Activated CD4-positive, alpha-beta T cell treated with anti-CD3 and anti-CD28 coated beads, Interleukin-2, amount 10 ng/mL, durations not matched to agents 7 days and 5 days (primary cell): ENCODE measurements around the gene STIP1. TPM values are rescaled to one million over a fixed set of nuclear protein-coding genes. Genes with fewer than 3 reads are reported as not detected.

Source experiments
- CTCF ChIA-PET: fragments of 350-600 bp; sonication (Branson Sonifier 250); formaldehyde crosslinking; loops from one replicate; lab custom pipeline; 2021; ENCODE audit warnings: antibody characterized with exemption; lab: Charles Lee
- POLR2A ChIA-PET: fragments of 350-600 bp; sonication (Branson Sonifier 250); formaldehyde crosslinking; loops from one replicate; lab custom pipeline; 2021; ENCODE audit warnings: antibody characterized with exemption; lab: Charles Lee
- DNase-seq: peaks from one replicate; pipeline ENCODE4 v3.0.0-alpha.2; 2020
- H3K27ac Mint-ChIP-seq: one replicate; pipeline ENCODE4 v1.8.0; 2021; ENCODE audit warnings: mild to moderate bottlenecking, moderate library complexity, mixed read lengths
- H3K27me3 Mint-ChIP-seq: one replicate; pipeline ENCODE4 v1.8.0; 2021; ENCODE audit warnings: mixed read lengths
- H3K36me3 Mint-ChIP-seq: one replicate; pipeline ENCODE4 v1.8.0; 2021; ENCODE audit warnings: low read depth, mixed read lengths
- H3K4me1 Mint-ChIP-seq: one replicate; pipeline ENCODE4 v1.8.0; 2021; ENCODE audit warnings: mixed read lengths
- H3K4me3 Mint-ChIP-seq: one replicate; pipeline ENCODE4 v1.8.0; 2021; ENCODE audit warnings: mild to moderate bottlenecking, moderate library complexity, mixed read lengths
- H3K9me3 Mint-ChIP-seq: one replicate; pipeline ENCODE4 v1.8.0; 2021; ENCODE audit warnings: mixed read lengths
- total RNA-seq, 2 experiments: library from RNA; stranded (reverse); gene quantifications; one replicate each; pipeline ENCODE4 v1.2.3, GENCODE V29; 2021

Gene STIP1
- total RNA-seq, 2 experiments from 2014 or later, result 211 to 213 TPM

GRCh38 chr11:64165481-64165841, 20.5 kb upstream of the STIP1 start:
- H3K27ac Mint-ChIP-seq, result no peak overlapping the region
- no peaks in the 10 kb centered on the region for H3K27me3 Mint-ChIP-seq
- CTCF ChIA-PET, result interaction anchor here (0.9 to 1.1 kb wide), 2 partner anchors 16 to 42 kb away, joined by 3 read pairs; no protein-coding TSS in a partner anchor
- H3K36me3 Mint-ChIP-seq, result no peaks in the 10 kb centered on the region
- no peak for DNase-seq
- no peaks in the 10 kb centered on the region for H3K9me3 Mint-ChIP-seq
- peak overlapping the region; percentile 90 for H3K4me3 Mint-ChIP-seq
- peaks cover 16% of the 10 kb centered on the region for H3K4me1 Mint-ChIP-seq
- POLR2A ChIA-PET, result no interaction called here

- CTCF ChIA-PET, result interaction anchor here (0.5 to 1.2 kb wide), 4 partner anchors 16 to 198 kb away, joined by 3 to 6 read pairs (median 3); no protein-coding TSS in a partner anchor
- H3K4me1 Mint-ChIP-seq, result peaks cover 16% of the 10 kb centered on the region
- H3K27me3 Mint-ChIP-seq, result no peaks in the 10 kb centered on the region
- H3K27ac Mint-ChIP-seq, result peak within 1 kb of the TSS; percentile 83
- peak; percentile 83 for DNase-seq
- peak within 1 kb of the TSS; percentile 90 for H3K4me3 Mint-ChIP-seq
- POLR2A ChIA-PET, result interaction anchor here (1.0 kb wide), 1 partner anchor 19 kb away, joined by 3 read pairs; no protein-coding TSS in a partner anchor
- H3K36me3 Mint-ChIP-seq, result no peaks in the 10 kb centered on the region
- no peaks in the 10 kb centered on the region for H3K9me3 Mint-ChIP-seq
Measured at GRCh38 chr11:64165842-64166635, 19.9 kb upstream of the STIP1 start, which contains the start of gene MACROD1. TSS of gene MACROD1 (minus strand) at chr11:64166113. CDS start at chr11:64165994, 119 bp downstream.

GRCh38 chr11:64170419-64170818, 15.6 kb upstream of the STIP1 start:
- no peak for DNase-seq
- H3K4me3 Mint-ChIP-seq, result no peak overlapping the region
- ChIA-PET POLR2A (no interaction called here), CTCF (interaction anchor here (1.0 kb wide), 1 partner anchor 17 kb away, joined by 5 read pairs; no protein-coding TSS in a partner anchor)
- H3K4me1 Mint-ChIP-seq, result peaks cover 9% of the 10 kb centered on the region
- peaks cover 6% of the 10 kb centered on the region for H3K36me3 Mint-ChIP-seq
- peaks cover 4% of the 10 kb centered on the region for H3K9me3 Mint-ChIP-seq
- no peaks in the 10 kb centered on the region for H3K27me3 Mint-ChIP-seq
- no peak overlapping the region for H3K27ac Mint-ChIP-seq

GRCh38 chr11:64173616-64174355, 12.2 kb upstream of the STIP1 start:
- H3K27ac Mint-ChIP-seq, result no peak overlapping the region
- ChIA-PET POLR2A (no interaction called here), CTCF (interaction anchor here (0.7 kb wide), 1 partner anchor 1374 kb away, joined by 3 read pairs; no protein-coding TSS in a partner anchor)
- no peaks in the 10 kb centered on the region for H3K27me3 Mint-ChIP-seq
- H3K4me3 Mint-ChIP-seq, result no peak overlapping the region
- H3K36me3 Mint-ChIP-seq, result peaks cover 6% of the 10 kb centered on the region
- peaks cover 23% of the 10 kb centered on the region for H3K4me1 Mint-ChIP-seq
- peaks cover 4% of the 10 kb centered on the region for H3K9me3 Mint-ChIP-seq
- DNase-seq, result no peak

GRCh38 chr11:64176751-64177150, 9.2 kb upstream of the STIP1 start:
- DNase-seq, result peak; percentile 40
- no peaks in the 10 kb centered on the region for H3K27me3 Mint-ChIP-seq
- H3K4me1 Mint-ChIP-seq, result peaks cover 29% of the 10 kb centered on the region
- POLR2A ChIA-PET, result no interaction called here
- CTCF ChIA-PET, result interaction anchor here (0.7 to 1.2 kb wide), 2 partner anchors 24 to 1815 kb away, joined by 3 to 4 read pairs; no protein-coding TSS in a partner anchor
- H3K9me3 Mint-ChIP-seq, result peaks cover 4% of the 10 kb centered on the region
- H3K36me3 Mint-ChIP-seq, result peaks cover 9% of the 10 kb centered on the region
- H3K4me3 Mint-ChIP-seq, result no peak overlapping the region
- peak overlapping the region; percentile 82 for H3K27ac Mint-ChIP-seq

- CTCF ChIA-PET, result interaction anchor here (0.7 to 1.3 kb wide), 3 partner anchors 26 to 215 kb away, joined by 3 read pairs; no protein-coding TSS in a partner anchor
- Mint-ChIP-seq H3K9me3 (peaks cover 4% of the 10 kb centered on the region), H3K36me3 (peaks cover 11% of the 10 kb centered on the region), H3K27ac (no peak overlapping the region), H3K27me3 (no peaks in the 10 kb centered on the region), H3K4me1 (peaks cover 38% of the 10 kb centered on the region), H3K4me3 (no peak overlapping the region)
- DNase-seq, result no peak
- POLR2A ChIA-PET, result no interaction called here
Measured at GRCh38 chr11:64178203-64178602, 7.8 kb upstream of the STIP1 start.

- no peak for DNase-seq
- no peak overlapping the region for H3K27ac Mint-ChIP-seq
- H3K27me3 Mint-ChIP-seq, result no peaks in the 10 kb centered on the region
- H3K36me3 Mint-ChIP-seq, result peaks cover 6% of the 10 kb centered on the region
- H3K4me3 Mint-ChIP-seq, result no peak overlapping the region
- ChIA-PET CTCF (interaction anchor here (0.5 to 1.3 kb wide), 2 partner anchors 40 to 196 kb away, joined by 3 read pairs; no protein-coding TSS in a partner anchor), POLR2A (no interaction called here)
- H3K9me3 Mint-ChIP-seq, result peaks cover 2% of the 10 kb centered on the region
- H3K4me1 Mint-ChIP-seq, result peaks cover 46% of the 10 kb centered on the region
Measured at GRCh38 chr11:64178951-64179639, 6.9 kb upstream of the STIP1 start.

- no peaks in the 10 kb centered on the region for H3K27me3 Mint-ChIP-seq
- no peaks in the 10 kb centered on the region for H3K9me3 Mint-ChIP-seq
- POLR2A ChIA-PET, result no interaction called here
- no peak overlapping the region for H3K4me3 Mint-ChIP-seq
- H3K4me1 Mint-ChIP-seq, result peaks cover 53% of the 10 kb centered on the region
- CTCF ChIA-PET, result interaction anchor here (0.9 to 1.8 kb wide), 5 partner anchors 10 to 124 kb away, joined by 3 to 6 read pairs (median 4); partner anchors contain the start of gene MACROD1
- H3K27ac Mint-ChIP-seq, result no peak overlapping the region
- H3K36me3 Mint-ChIP-seq, result peaks cover 5% of the 10 kb centered on the region
- DNase-seq, result no peak
Measured at GRCh38 chr11:64180891-64181290, 5.1 kb upstream of the STIP1 start.

GRCh38 chr11:64181506-64182411, 4.2 kb upstream of the STIP1 start:
- Mint-ChIP-seq H3K36me3 (peaks cover 6% of the 10 kb centered on the region), H3K4me1 (peaks cover 49% of the 10 kb centered on the region), H3K9me3 (no peaks in the 10 kb centered on the region), H3K27me3 (no peaks in the 10 kb centered on the region), H3K27ac (peak overlapping the region; percentile 62), H3K4me3 (no peak overlapping the region)
- ChIA-PET CTCF (interaction anchor here (0.9 to 1.8 kb wide), 5 partner anchors 9 to 123 kb away, joined by 3 to 6 read pairs (median 4); partner anchors contain the start of gene MACROD1), POLR2A (no interaction called here)
- DNase-seq, result peak; percentile 57

GRCh38 chr11:64183890-64184289, 2.1 kb upstream of the STIP1 start:
- no peak for DNase-seq
- H3K36me3 Mint-ChIP-seq, result peaks cover 12% of the 10 kb centered on the region
- no peaks in the 10 kb centered on the region for H3K9me3 Mint-ChIP-seq
- no peaks in the 10 kb centered on the region for H3K27me3 Mint-ChIP-seq
- CTCF ChIA-PET, result interaction anchor here (1.1 kb wide), 1 partner anchor 21 kb away, joined by 3 read pairs; no protein-coding TSS in a partner anchor
- H3K4me3 Mint-ChIP-seq, result peak overlapping the region; percentile 20
- no peak overlapping the region for H3K27ac Mint-ChIP-seq
- POLR2A ChIA-PET, result no interaction called here
- H3K4me1 Mint-ChIP-seq, result peaks cover 40% of the 10 kb centered on the region

GRCh38 chr11:64185175-64185692, 737 bp upstream of the STIP1 start:
- no peak for DNase-seq
- Mint-ChIP-seq H3K27me3 (no peaks in the 10 kb centered on the region), H3K4me1 (peaks cover 45% of the 10 kb centered on the region), H3K36me3 (peaks cover 15% of the 10 kb centered on the region), H3K9me3 (no peaks in the 10 kb centered on the region), H3K4me3 (peak overlapping the region; percentile 94), H3K27ac (peak overlapping the region; percentile 92)
- CTCF ChIA-PET, result interaction anchor here (0.6 to 16.2 kb wide), 9 partner anchors 12 to 694 kb away, joined by 3 to 141 read pairs (median 4); partner anchors contain the start of genes FERMT3, PRDX5 and TRMT112
- POLR2A ChIA-PET, result interaction anchor here (0.6 to 0.9 kb wide), 2 partner anchors 19 to 200 kb away, joined by 3 read pairs; partner anchors contain the start of gene MACROD1
